ENCODE data around the gene CD101. TPM values are rescaled to one million over a fixed set of nuclear protein-coding genes. Genes with fewer than 3 reads are reported as not detected.
"Not testable (repeated sequence)": the region's sequence is repeated elsewhere in the genome, so short reads cannot be mapped to it uniquely, and the experiment has no call there.

CD101 gene
- 0.27 TPM for total RNA-seq

- peak in 1 of 3 donors; percentile 51 for DNase-seq (ENCODE audit: low read depth in 2 of 3, low spot score in 2 of 3)
Measured at GRCh38 chr1:117001254-117001927, at the start of gene CD101. CD101 (plus strand) TSS chr1:117001760; CDS start chr1:117001818, 58 bp downstream.

- DNase-seq (ENCODE audit: low read depth in 2 of 3, low spot score in 2 of 3) = no peak
Measured at GRCh38 chr1:116952738-116953275, 48.8 kb upstream of the CD101 start.

- no peak for DNase-seq (ENCODE audit: low read depth in 2 of 3, low spot score in 2 of 3)
Measured at GRCh38 chr1:116954440-116954839, 47.1 kb upstream of the CD101 start.

GRCh38 chr1:116956378-116956777 lies 45.2 kb upstream of the CD101 start:
- DNase-seq (ENCODE audit: low read depth in 2 of 3, low spot score in 2 of 3) = no peak

GRCh38 chr1:116957646-116958045 lies 43.9 kb upstream of the CD101 start:
- DNase-seq (ENCODE audit: low read depth in 2 of 3, low spot score in 2 of 3) = no peak

- DNase-seq (ENCODE audit: low read depth in 2 of 3, low spot score in 2 of 3) = no peak
Measured at GRCh38 chr1:116958110-116958509, 43.5 kb upstream of the CD101 start.

GRCh38 chr1:116958977-116959376 lies 42.6 kb upstream of the CD101 start:
- DNase-seq (ENCODE audit: low read depth in 2 of 3, low spot score in 2 of 3) = no peak

- no peak for DNase-seq (ENCODE audit: low read depth in 2 of 3, low spot score in 2 of 3)
Measured at GRCh38 chr1:116961606-116962005, 40.0 kb upstream of the CD101 start.

- DNase-seq (ENCODE audit: low read depth in 2 of 3, low spot score in 2 of 3) = peak in 2 of 3 donors; percentile 30 to 73
Measured at GRCh38 chr1:116962987-116963639, 38.4 kb upstream of the CD101 start.

- DNase-seq (ENCODE audit: low read depth in 2 of 3, low spot score in 2 of 3) = no peak
Measured at GRCh38 chr1:116966791-116967190, 34.8 kb upstream of the CD101 start.

- no peak for DNase-seq (ENCODE audit: low read depth in 2 of 3, low spot score in 2 of 3)
Measured at GRCh38 chr1:116968724-116969123, 32.8 kb upstream of the CD101 start.

GRCh38 chr1:116971258-116971860 lies 30.2 kb upstream of the CD101 start:
- DNase-seq (ENCODE audit: low read depth in 2 of 3, low spot score in 2 of 3) = no peak

- DNase-seq (ENCODE audit: low read depth in 2 of 3, low spot score in 2 of 3) = no peak
Measured at GRCh38 chr1:116971965-116972673, 29.4 kb upstream of the CD101 start.

GRCh38 chr1:116972674-116973030 lies 28.9 kb upstream of the CD101 start:
- DNase-seq (ENCODE audit: low read depth in 2 of 3, low spot score in 2 of 3) = no peak

GRCh38 chr1:116980309-116980708 lies 21.3 kb upstream of the CD101 start:
- not testable (repeated sequence) for DNase-seq (ENCODE audit: low read depth in 2 of 3, low spot score in 2 of 3)

GRCh38 chr1:116981521-116982037 lies 20.0 kb upstream of the CD101 start:
- no peak for DNase-seq (ENCODE audit: low read depth in 2 of 3, low spot score in 2 of 3)

GRCh38 chr1:116982319-116983004 lies 19.1 kb upstream of the CD101 start:
- no peak for DNase-seq (ENCODE audit: low read depth in 2 of 3, low spot score in 2 of 3)

GRCh38 chr1:116983112-116983511 lies 18.4 kb upstream of the CD101 start:
- DNase-seq (ENCODE audit: low read depth in 2 of 3, low spot score in 2 of 3) = no peak

- DNase-seq (ENCODE audit: low read depth in 2 of 3, low spot score in 2 of 3) = no peak
Measured at GRCh38 chr1:116983678-116984077, 17.9 kb upstream of the CD101 start.

- DNase-seq (ENCODE audit: low read depth in 2 of 3, low spot score in 2 of 3) = no peak
Measured at GRCh38 chr1:116984406-116985160, 17.0 kb upstream of the CD101 start.

Data from hematopoietic multipotent progenitor cell (in vitro differentiated cells).